OCI-LY7 (cell line): ENCODE results near the gene DDX51.

Source experiments
- CTCF ChIP-seq: fragments of 200-600 bp; sonication (generic); conservative IDR thresholded peaks from 2 replicates; pipeline ENCODE4 v1.5.1; 2014; ENCODE audit warnings: mild to moderate bottlenecking, antibody characterized with exemption, low read length, moderate library complexity, mixed read lengths
- EZH2phosphoT487 ChIP-seq: fragments of 200-600 bp; sonication (generic); IDR thresholded peaks from 2 replicates; pipeline ENCODE4 v1.6.1; 2018; ENCODE audit warnings: low read depth, borderline replicate concordance, mild to moderate bottlenecking, mixed run types, antibody characterized with exemption, low read length, moderate library complexity, mixed read lengths

GRCh38 chr12:132143336-132144071, 615 bp downstream of the DDX51 start:
- TF ChIP-seq EZH2phosphoT487 (no peak), CTCF (no peak)
